ENCODE results near the gene FLYWCH1.

DNA sequence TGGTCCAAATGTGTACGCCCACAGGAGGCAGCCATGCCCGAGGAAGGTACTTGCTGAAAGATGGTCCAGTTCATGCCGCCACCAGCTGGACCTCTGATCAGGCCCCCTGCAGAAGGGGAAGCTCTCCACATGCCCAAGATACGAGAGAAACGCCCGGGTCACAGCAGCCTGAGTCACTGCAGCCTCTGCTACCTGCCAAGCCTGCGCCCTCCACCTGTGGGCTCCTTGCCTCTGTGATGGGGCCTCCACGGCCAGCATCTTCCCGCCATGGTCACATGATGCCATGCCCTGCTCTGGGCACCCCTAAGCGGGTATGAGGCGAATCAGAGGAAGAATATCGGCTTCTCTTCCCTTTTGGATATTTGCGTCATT is 38.6 kb downstream of the FLYWCH1 start:
- TF ChIP-seq, protein P1, sequence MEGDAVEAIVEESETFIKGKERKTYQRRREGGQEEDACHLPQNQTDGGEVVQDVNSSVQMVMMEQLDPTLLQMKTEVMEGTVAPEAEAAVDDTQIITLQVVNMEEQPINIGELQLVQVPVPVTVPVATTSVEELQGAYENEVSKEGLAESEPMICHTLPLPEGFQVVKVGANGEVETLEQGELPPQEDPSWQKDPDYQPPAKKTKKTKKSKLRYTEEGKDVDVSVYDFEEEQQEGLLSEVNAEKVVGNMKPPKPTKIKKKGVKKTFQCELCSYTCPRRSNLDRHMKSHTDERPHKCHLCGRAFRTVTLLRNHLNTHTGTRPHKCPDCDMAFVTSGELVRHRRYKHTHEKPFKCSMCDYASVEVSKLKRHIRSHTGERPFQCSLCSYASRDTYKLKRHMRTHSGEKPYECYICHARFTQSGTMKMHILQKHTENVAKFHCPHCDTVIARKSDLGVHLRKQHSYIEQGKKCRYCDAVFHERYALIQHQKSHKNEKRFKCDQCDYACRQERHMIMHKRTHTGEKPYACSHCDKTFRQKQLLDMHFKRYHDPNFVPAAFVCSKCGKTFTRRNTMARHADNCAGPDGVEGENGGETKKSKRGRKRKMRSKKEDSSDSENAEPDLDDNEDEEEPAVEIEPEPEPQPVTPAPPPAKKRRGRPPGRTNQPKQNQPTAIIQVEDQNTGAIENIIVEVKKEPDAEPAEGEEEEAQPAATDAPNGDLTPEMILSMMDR (IDR thresholded peaks at IDR 0.05; ENCODE audit: low read depth, low read length, missing input control) = no peak
- TF ChIP-seq, protein P2, sequence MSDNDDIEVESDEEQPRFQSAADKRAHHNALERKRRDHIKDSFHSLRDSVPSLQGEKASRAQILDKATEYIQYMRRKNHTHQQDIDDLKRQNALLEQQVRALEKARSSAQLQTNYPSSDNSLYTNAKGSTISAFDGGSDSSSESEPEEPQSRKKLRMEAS (IDR thresholded peaks at IDR 0.05) = no peak
- TF ChIP-seq, protein P3, sequence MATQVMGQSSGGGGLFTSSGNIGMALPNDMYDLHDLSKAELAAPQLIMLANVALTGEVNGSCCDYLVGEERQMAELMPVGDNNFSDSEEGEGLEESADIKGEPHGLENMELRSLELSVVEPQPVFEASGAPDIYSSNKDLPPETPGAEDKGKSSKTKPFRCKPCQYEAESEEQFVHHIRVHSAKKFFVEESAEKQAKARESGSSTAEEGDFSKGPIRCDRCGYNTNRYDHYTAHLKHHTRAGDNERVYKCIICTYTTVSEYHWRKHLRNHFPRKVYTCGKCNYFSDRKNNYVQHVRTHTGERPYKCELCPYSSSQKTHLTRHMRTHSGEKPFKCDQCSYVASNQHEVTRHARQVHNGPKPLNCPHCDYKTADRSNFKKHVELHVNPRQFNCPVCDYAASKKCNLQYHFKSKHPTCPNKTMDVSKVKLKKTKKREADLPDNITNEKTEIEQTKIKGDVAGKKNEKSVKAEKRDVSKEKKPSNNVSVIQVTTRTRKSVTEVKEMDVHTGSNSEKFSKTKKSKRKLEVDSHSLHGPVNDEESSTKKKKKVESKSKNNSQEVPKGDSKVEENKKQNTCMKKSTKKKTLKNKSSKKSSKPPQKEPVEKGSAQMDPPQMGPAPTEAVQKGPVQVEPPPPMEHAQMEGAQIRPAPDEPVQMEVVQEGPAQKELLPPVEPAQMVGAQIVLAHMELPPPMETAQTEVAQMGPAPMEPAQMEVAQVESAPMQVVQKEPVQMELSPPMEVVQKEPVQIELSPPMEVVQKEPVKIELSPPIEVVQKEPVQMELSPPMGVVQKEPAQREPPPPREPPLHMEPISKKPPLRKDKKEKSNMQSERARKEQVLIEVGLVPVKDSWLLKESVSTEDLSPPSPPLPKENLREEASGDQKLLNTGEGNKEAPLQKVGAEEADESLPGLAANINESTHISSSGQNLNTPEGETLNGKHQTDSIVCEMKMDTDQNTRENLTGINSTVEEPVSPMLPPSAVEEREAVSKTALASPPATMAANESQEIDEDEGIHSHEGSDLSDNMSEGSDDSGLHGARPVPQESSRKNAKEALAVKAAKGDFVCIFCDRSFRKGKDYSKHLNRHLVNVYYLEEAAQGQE (IDR thresholded peaks at IDR 0.05) = no peak
- TF ChIP-seq YY1 (IDR thresholded peaks at IDR 0.05) = no peak

Data from liver (tissue), 2 donors.